K562 (cell line): ENCODE results near the gene ZNF512B. TPM values are rescaled to one million over a fixed set of nuclear protein-coding genes. Genes with fewer than 3 reads are reported as not detected.

ENCODE experiments used
- ATAC-seq: fragments of 200-7000 bp; cut with Tn5 transposase; 3 replicates; pipeline ENCODE4 v1.9.1; 2020; ENCODE audit warnings: moderate library complexity
- Bru-seq: library from RNA; stranded (reverse); fragments of 400-500 nt; gene quantifications from one replicate; lab custom pipeline; 2021; lab: Mats Ljungman, UMichigan
- BruChase-seq, 2 experiments: library from RNA; stranded (reverse); fragments of 400-500 nt; gene quantifications; one replicate each; lab custom pipeline; 2021; lab: Mats Ljungman, UMichigan
- BruUV-seq: library from RNA; stranded (reverse); fragments of 400-500 nt; replicated peaks from 2 replicates; lab custom pipeline; 2021; lab: Mats Ljungman, UMichigan
- CTCF ChIA-PET: fragments of 300-600 bp; formaldehyde crosslinking; extraction: SDS; loops from one replicate; lab custom pipeline; 2021; ENCODE audit warnings: low intra/inter-chr PET ratio; lab: Yijun Ruan, JAX
- POLR2A ChIA-PET: fragments of 300-600, 350-650 bp; sonication (Branson Sonifier 250); formaldehyde crosslinking; extraction: SDS; loops from one replicate; lab custom pipeline; 2021; ENCODE audit warnings: antibody characterized with exemption, inconsistent platforms; lab: Yijun Ruan, JAX
- DNase-seq, 4 experiments: peaks; one replicate each; pipeline versions ENCODE4 v3.0.0 to v3.0.0-alpha.2; 2011 to 2018; ENCODE audit warnings: low spot score in 3 of 4, mixed read lengths in 3 of 4; ENCODE audit errors: extremely low read depth in 1 of 4
- FAIRE-seq: peaks from 2 replicates; lab custom pipeline; 2011; peaks lifted over from hg19 to GRCh38; lab: Jason Lieb, UNC
- H2AFZ ChIP-seq: 2 replicates; pipeline ENCODE4 v1.6.0; 2011; ENCODE audit warnings: low read depth, low read length, control low read depth, inconsistent platforms
- H3K27ac ChIP-seq: fragments of 200-600 bp; 3 replicates; pipeline ENCODE4 v1.8.0; 2011; ENCODE audit warnings: low read depth, mild to moderate bottlenecking, control low read depth, inconsistent platforms, low read length, moderate library complexity, mixed read lengths; ENCODE audit errors: extremely low read depth
- H3K27me3 ChIP-seq, 2 experiments: fragments of 300-600 bp in 1 of 2; 2 replicates in 1 of 2; 3 replicates in 1 of 2; pipeline versions ENCODE4 v1.6.0 to v1.8.0; 2011; ENCODE audit warnings: inconsistent platforms in 2 of 2, low read length in 2 of 2, mild to moderate bottlenecking in 1 of 2, mixed read lengths in 1 of 2, moderate library complexity in 1 of 2; ENCODE audit not compliant: control insufficient read depth in 2 of 2, insufficient read depth in 2 of 2
- H3K36me3 ChIP-seq: fragments of 300-600 bp; 3 replicates; pipeline ENCODE4 v1.8.0; 2011; ENCODE audit warnings: mild to moderate bottlenecking, low read length, inconsistent platforms; ENCODE audit not compliant: control insufficient read depth, insufficient read depth
- H3K4me1 ChIP-seq, 2 experiments: fragments of 200-600 bp in 1 of 2; replicated peaks in 1 of 2; 2 replicates in 1 of 2; 3 replicates in 1 of 2; pipeline versions ENCODE4 v1.5.1 to v1.8.0; 2011; ENCODE audit warnings: inconsistent platforms in 2 of 2, low read length in 2 of 2, mild to moderate bottlenecking in 1 of 2, mixed read lengths in 1 of 2, moderate library complexity in 1 of 2; ENCODE audit not compliant: control insufficient read depth in 2 of 2, insufficient read depth in 2 of 2
- H3K4me2 ChIP-seq: 2 replicates; pipeline ENCODE4 v1.6.1; 2011; ENCODE audit warnings: low read length, control low read depth, inconsistent platforms, mixed read lengths; ENCODE audit not compliant: insufficient read depth
- H3K4me3 ChIP-seq: fragments of 200-600 bp; sonication (generic), shearing (Covaris generic); 2 replicates; pipeline ENCODE4 v1.5.1; 2016; ENCODE audit warnings: control low read depth, inconsistent platforms
- H3K79me2 ChIP-seq: fragments of 200-600 bp; 3 replicates; pipeline ENCODE4 v1.8.0; 2011; ENCODE audit warnings: low read length, inconsistent platforms; ENCODE audit not compliant: control insufficient read depth, insufficient read depth
- H3K9ac ChIP-seq, 2 experiments: 2 replicates each; pipeline versions ENCODE4 v1.6.0 to v1.6.1; 2011; ENCODE audit warnings: low read depth in 2 of 2, low read length in 2 of 2, control low read depth in 1 of 2, inconsistent platforms in 1 of 2, mild to moderate bottlenecking in 1 of 2, mixed read lengths in 1 of 2; ENCODE audit not compliant: insufficient read depth in 1 of 2
- H3K9me1 ChIP-seq: one replicate; pipeline ENCODE4 v1.6.0; 2011; ENCODE audit warnings: inconsistent platforms, mild to moderate bottlenecking, low read length, moderate library complexity; ENCODE audit not compliant: control insufficient read depth, insufficient read depth
- H3K9me3 ChIP-seq: replicated peaks from 2 replicates; pipeline ENCODE4 v1.5.1; 2011; ENCODE audit warnings: low read depth, low read length, inconsistent platforms; ENCODE audit not compliant: control insufficient read depth, insufficient read depth
- H4K20me1 ChIP-seq: replicated peaks from 2 replicates; pipeline ENCODE4 v1.6.1; 2011; ENCODE audit warnings: low read length, inconsistent platforms, mixed read lengths; ENCODE audit not compliant: control insufficient read depth, insufficient read depth
- FOXJ2 ChIP-seq: fragments of 200-800 bp; sonication (Bioruptor generic); IDR thresholded peaks from 2 replicates; pipeline ENCODE4 v1.6.1; 2016; ENCODE audit warnings: missing genetic modification characterization, missing compliant biosample characterization
- GABPB1 ChIP-seq: sonication (generic); formaldehyde crosslinking; IDR thresholded peaks from 2 replicates; pipeline ENCODE4 v1.8.0; 2022; ENCODE audit warnings: mild to moderate bottlenecking, missing genetic modification reagents
- MTA1 ChIP-seq: fragments of 450-650 bp; IDR thresholded peaks from 2 replicates; pipeline ENCODE4 v1.6.1; 2017; ENCODE audit warnings: borderline replicate concordance
- SP1 ChIP-seq: sonication (generic); formaldehyde crosslinking; IDR thresholded peaks from 2 replicates; pipeline ENCODE4 v1.8.1; 2022; ENCODE audit warnings: mild to moderate bottlenecking, missing genetic modification reagents
- TBP ChIP-seq: optimal IDR thresholded peaks from 2 replicates; pipeline ENCODE3; 2011; ENCODE audit warnings: low read depth, low read length, improper control_type of control experiment
- WGBS: fragments of 100-300 bp; shearing (Covaris generic); methylation state at CpG from one replicate; pipeline ENCODE4 v1.1.6; 2016; ENCODE audit warnings: low coverage, mixed read lengths; ENCODE audit not compliant: insufficient coverage; ENCODE audit errors: missing lambda C conversion rate; 5-methylcytosine and 5-hydroxymethylcytosine counted together
- in situ Hi-C: fragments of 300-500 bp; cut with MboI; formaldehyde crosslinking; loops from 4 replicates; pipeline ENCODE4 v1.15.0; 2018; ENCODE audit warnings: inconsistent platforms, mixed read lengths
- intact Hi-C: fragments of 100-400 bp; cut with micrococcal nuclease; formaldehyde crosslinking; loops from 2 replicates; pipeline ENCODE4 v1.14.2; 2022
- long read RNA-seq, 3 experiments: library from polyadenylated mRNA in 2 of 3; library from RNA in 1 of 3; unstranded in 2 of 3; stranded (forward) in 1 of 3; transcript quantifications; one replicate each; pipeline ENCODE4 v2.0.0, GENCODE V29; 2019 to 2022
- polyA minus RNA-seq, 3 experiments: library from RNA; depleted of rRNA, polyadenylated mRNA; stranded (reverse); fragments of >200 nt; gene quantifications; 2 replicates each; pipeline ENCODE4 v1.2.3, GENCODE V29; 2011
- polyA plus RNA-seq, 8 experiments: library from polyadenylated mRNA; depleted of rRNA in 4 of 8; stranded (reverse) in 5 of 8; unstranded in 3 of 8; fragments of >200 nt; fragmentation: Nextera tagmentation in 2 of 8; fragmentation: Illumina TruSeq in 1 of 8; extraction: Ambion mirVana in 2 of 8; extraction: Trizol in 1 of 8; gene quantifications; 2 replicates each; pipeline versions ENCODE4 v1.2.1 to v1.2.3, GENCODE V29; 2011 to 2014; ENCODE audit warnings: inconsistent platforms in 1 of 8, missing spikeins in 1 of 8
- total RNA-seq, 7 experiments: library from RNA; depleted of rRNA in 6 of 7; stranded (reverse); fragments of >200 nt in 6 of 7; fragmentation: Illumina TruSeq in 2 of 7; extraction: Trizol in 2 of 7; gene quantifications; 2 replicates each; pipeline versions ENCODE4 v1.2.1 to v1.2.3, GENCODE V29; 2011 to 2021; ENCODE audit warnings: low replicate concordance in 1 of 7
- TF ChIP-seq, protein P1 (sequence below): sonication (generic); formaldehyde crosslinking; IDR thresholded peaks from 2 replicates; pipeline ENCODE4 v1.8.1; 2023; ENCODE audit warnings: mild to moderate bottlenecking, missing genetic modification reagents

The ZNF512B gene, protein sequence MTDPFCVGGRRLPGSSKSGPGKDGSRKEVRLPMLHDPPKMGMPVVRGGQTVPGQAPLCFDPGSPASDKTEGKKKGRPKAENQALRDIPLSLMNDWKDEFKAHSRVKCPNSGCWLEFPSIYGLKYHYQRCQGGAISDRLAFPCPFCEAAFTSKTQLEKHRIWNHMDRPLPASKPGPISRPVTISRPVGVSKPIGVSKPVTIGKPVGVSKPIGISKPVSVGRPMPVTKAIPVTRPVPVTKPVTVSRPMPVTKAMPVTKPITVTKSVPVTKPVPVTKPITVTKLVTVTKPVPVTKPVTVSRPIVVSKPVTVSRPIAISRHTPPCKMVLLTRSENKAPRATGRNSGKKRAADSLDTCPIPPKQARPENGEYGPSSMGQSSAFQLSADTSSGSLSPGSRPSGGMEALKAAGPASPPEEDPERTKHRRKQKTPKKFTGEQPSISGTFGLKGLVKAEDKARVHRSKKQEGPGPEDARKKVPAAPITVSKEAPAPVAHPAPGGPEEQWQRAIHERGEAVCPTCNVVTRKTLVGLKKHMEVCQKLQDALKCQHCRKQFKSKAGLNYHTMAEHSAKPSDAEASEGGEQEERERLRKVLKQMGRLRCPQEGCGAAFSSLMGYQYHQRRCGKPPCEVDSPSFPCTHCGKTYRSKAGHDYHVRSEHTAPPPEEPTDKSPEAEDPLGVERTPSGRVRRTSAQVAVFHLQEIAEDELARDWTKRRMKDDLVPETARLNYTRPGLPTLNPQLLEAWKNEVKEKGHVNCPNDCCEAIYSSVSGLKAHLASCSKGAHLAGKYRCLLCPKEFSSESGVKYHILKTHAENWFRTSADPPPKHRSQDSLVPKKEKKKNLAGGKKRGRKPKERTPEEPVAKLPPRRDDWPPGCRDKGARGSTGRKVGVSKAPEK
- total RNA-seq (2011; cell fraction: chromatin; rRNA removed; ENCODE audit: low replicate concordance): 14.5 and 45.8 TPM in 2 replicates
- total RNA-seq (2011; cell fraction: nucleolus; rRNA removed): 23.8 and 25.5 TPM in 2 replicates
- total RNA-seq (2011; cell fraction: nucleoplasm; rRNA removed): 15.2 and 19.3 TPM in 2 replicates
- total RNA-seq (2014; rRNA removed) (13.5 and 17.2 TPM in 2 replicates), total RNA-seq (2014; rRNA removed; fragmentation: Illumina TruSeq; extraction: Trizol) (3.2 and 3.8 TPM in 2 replicates), total RNA-seq (2015; rRNA removed; fragmentation: Illumina TruSeq; extraction: Trizol) (11.2 and 11.3 TPM in 2 replicates), total RNA-seq (2021) (24.9 and 27.8 TPM in 2 replicates), polyA plus RNA-seq (2011; rRNA removed) (3.9 and 4.2 TPM in 2 replicates), polyA plus RNA-seq (2014; fragmentation: Illumina TruSeq; extraction: Trizol) (8.2 and 14.9 TPM in 2 replicates), polyA plus RNA-seq (2014; fragmentation: Nextera tagmentation; extraction: Ambion mirVana) (under 1 TPM; 0.01 to 0.03 TPM), polyA plus RNA-seq (2014; rRNA removed) (13.0 and 16.5 TPM in 2 replicates), polyA minus RNA-seq (2011; rRNA and poly(A)+ RNA removed) (1.1 and 2.7 TPM in 2 replicates), Bru-seq, nascent RNA (percentile 62 among the genes with signal in this experiment), BruChase-seq, experiment 1, labeled RNA remaining after a 2-hour chase (percentile 56 among the genes with signal in this experiment), BruChase-seq, experiment 2, labeled RNA remaining after a 6-hour chase (percentile 65 among the genes with signal in this experiment)
- 4.1 and 9.7 TPM in 2 replicates for polyA plus RNA-seq (2011; cell fraction: cytosol; rRNA removed)
- polyA plus RNA-seq (2011; cell fraction: nucleus; rRNA removed): 29.4 and 48.2 TPM in 2 replicates
- 14.3 and 16.2 TPM in 2 replicates for polyA plus RNA-seq (2012)
- polyA minus RNA-seq (2011; cell fraction: cytosol; rRNA and poly(A)+ RNA removed): 6.3 and 8.5 TPM in 2 replicates
- 6.7 and 6.9 TPM in 2 replicates for polyA minus RNA-seq (2011; cell fraction: nucleus; rRNA and poly(A)+ RNA removed)
- long read RNA-seq, experiment 1, full-length matches to known transcripts: 1 of 115 reads
- long read RNA-seq, experiment 1, partial matches to known transcripts: 3 of 115 reads
- long read RNA-seq, experiment 1, other reads (novel, unspliced or antisense): 111 of 115 reads
- long read RNA-seq, experiment 2, partial matches to known transcripts: 2 of 29 reads
- long read RNA-seq, experiment 2, other reads (novel, unspliced or antisense): 27 of 29 reads
- long read RNA-seq, experiment 3, partial matches to known transcripts: 2 of 4 reads
- long read RNA-seq, experiment 3, other reads (novel, unspliced or antisense): 2 of 4 reads

DNA sequence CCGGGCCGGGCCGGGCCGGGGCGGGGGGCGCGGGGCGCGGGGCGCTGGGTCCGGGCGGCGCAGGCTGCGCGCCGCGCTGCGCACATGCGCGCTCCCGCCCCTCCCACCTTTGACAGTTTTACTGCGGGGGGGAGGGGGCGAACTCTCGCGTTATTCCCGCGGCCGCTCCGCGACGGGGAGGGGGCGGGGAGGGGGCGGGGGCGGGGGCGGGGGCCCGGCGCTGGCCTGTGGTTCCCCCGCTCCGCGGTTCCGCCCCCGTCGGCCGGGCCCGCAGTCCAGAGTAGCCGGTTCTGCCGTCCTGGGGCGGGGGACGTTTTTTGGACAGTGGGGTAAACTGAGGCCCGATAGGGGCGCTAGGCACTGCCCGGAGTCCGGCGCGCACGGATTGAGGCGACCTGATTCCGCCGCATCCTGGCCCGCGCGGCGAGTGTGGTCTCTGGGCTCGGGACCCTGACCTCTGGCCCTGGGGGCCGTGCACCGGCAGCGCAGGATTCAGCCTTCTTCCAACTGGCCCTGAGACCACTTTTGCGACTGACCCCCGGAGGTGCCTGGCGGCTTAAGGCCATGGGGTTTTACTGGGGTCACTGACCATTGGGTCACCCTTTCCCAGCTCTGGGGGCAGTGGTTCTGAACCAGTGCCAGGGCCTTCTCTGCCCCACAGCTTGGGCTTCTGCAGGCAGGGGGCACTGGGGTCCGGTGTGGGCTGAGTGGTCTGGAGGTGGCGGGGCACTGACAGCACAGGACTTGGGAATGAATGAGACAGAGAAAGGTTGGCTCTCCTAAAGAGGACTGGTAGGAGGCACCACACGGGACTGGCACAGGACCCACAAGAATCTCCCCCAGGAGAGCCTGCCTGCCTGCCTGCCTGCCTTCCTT lies at the start of gene ZNF512B:
Gene ZNF512B, minus strand, starts transcription at position 93 of the 876 bp plus-strand sequence. CDS start 1,980 bp downstream, outside the sequence.
- peak within 1 kb of the TSS; percentile 83 for H3K27ac ChIP-seq
- no peaks in the 10 kb centered on the region for H3K27me3 ChIP-seq
- CTCF ChIA-PET: interaction anchor here (0.6 kb wide), 1 partner anchor 11 kb away, joined by 3 read pairs; no protein-coding TSS in a partner anchor
- FAIRE-seq (no peak), ATAC-seq (peak; percentile 70), DNase-seq (peak; percentile 84 to 95 (median 91))
- H3K4me1 ChIP-seq: peaks cover 17 to 54% of the 10 kb centered on the region in 2 experiments
- WGBS: 12% methylated on average over 22 of the region's 73 CpGs
- peaks cover 33% of the 10 kb centered on the region; the same call in 1 of the 3 replicates for H3K36me3 ChIP-seq
- in situ Hi-C loops (no loop called here), intact Hi-C loops (loop anchor here (5.0 to 10.0 kb wide), 3 partner anchors 63 to 185 kb away; partner anchors contain the start of genes ABHD16B and TPD52L2)
- peak within 1 kb of the TSS; percentile 83 to 99 for H3K9ac ChIP-seq
- POLR2A ChIA-PET: no interaction called here
- no peaks in the 10 kb centered on the region for H3K9me3 ChIP-seq
- H3K79me2 ChIP-seq: peaks cover 21% of the 10 kb centered on the region
- H4K20me1 ChIP-seq: no peaks in the 10 kb centered on the region
- peak within 1 kb of the TSS; percentile 78 for H3K4me2 ChIP-seq
- peak within 1 kb of the TSS; percentile 84 for H2AFZ ChIP-seq
- no TSS peak for BruUV-seq
- peak within 1 kb of the TSS; percentile 63 for H3K4me3 ChIP-seq
- no peaks in the 10 kb centered on the region for H3K9me1 ChIP-seq
- TF ChIP-seq TBP (peak; percentile 45), GABPB1 (peak; percentile 35; the same call in 1 of the 2 replicates), MTA1 (no peak), SP1 (CRISPR knock-in tag) (peak; percentile 55), FOXJ2 (tag) (no peak)
- TF ChIP-seq, protein P1, sequence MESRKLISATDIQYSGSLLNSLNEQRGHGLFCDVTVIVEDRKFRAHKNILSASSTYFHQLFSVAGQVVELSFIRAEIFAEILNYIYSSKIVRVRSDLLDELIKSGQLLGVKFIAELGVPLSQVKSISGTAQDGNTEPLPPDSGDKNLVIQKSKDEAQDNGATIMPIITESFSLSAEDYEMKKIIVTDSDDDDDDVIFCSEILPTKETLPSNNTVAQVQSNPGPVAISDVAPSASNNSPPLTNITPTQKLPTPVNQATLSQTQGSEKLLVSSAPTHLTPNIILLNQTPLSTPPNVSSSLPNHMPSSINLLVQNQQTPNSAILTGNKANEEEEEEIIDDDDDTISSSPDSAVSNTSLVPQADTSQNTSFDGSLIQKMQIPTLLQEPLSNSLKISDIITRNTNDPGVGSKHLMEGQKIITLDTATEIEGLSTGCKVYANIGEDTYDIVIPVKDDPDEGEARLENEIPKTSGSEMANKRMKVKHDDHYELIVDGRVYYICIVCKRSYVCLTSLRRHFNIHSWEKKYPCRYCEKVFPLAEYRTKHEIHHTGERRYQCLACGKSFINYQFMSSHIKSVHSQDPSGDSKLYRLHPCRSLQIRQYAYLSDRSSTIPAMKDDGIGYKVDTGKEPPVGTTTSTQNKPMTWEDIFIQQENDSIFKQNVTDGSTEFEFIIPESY (CRISPR knock-in tag): peak; percentile 42; the same call in 1 of the 2 replicates
